Panc1 (cell line): ENCODE data around the gene NECTIN1.

ENCODE experiments used
- CTCF ChIP-seq: fragments of 450-650 bp; IDR thresholded peaks from 2 replicates; pipeline ENCODE4 v1.5.1; 2017; ENCODE audit warnings: mild to moderate bottlenecking
- POLR2AphosphoS5 ChIP-seq: IDR thresholded peaks from 2 replicates; pipeline ENCODE4 v1.6.1; 2012; ENCODE audit warnings: mild to moderate bottlenecking, low read depth, low read length, moderate library complexity
- REST ChIP-seq, 2 experiments: IDR thresholded peaks; 2 replicates each; pipeline ENCODE4 v1.6.1; 2011 to 2012; ENCODE audit warnings: low read depth in 2 of 2, control low read depth in 1 of 2, low read length in 1 of 2, mild to moderate bottlenecking in 1 of 2, moderate library complexity in 1 of 2; ENCODE audit not compliant: insufficient read depth in 1 of 2
- SIN3A ChIP-seq: IDR thresholded peaks from 2 replicates; pipeline ENCODE4 v1.6.1; 2012; ENCODE audit warnings: low read depth, mild to moderate bottlenecking, low read length, moderate library complexity, borderline replicate concordance; ENCODE audit not compliant: insufficient read depth
- TCF7L2 ChIP-seq: IDR thresholded peaks from 2 replicates; pipeline ENCODE4 v1.6.1; 2011; ENCODE audit warnings: mild to moderate bottlenecking, low read depth, low read length, inconsistent platforms

- no peak for TF ChIP-seq CTCF
- TF ChIP-seq POLR2AphosphoS5 = no peak
- no peak for TF ChIP-seq SIN3A
- no peak for TF ChIP-seq REST (IDR thresholded peaks at IDR 0.05; ENCODE audit: insufficient read depth in 1 of 2, low read depth in 2 of 2, low read length in 1 of 2)
- TF ChIP-seq TCF7L2 = no peak
These were observed 16.1 kb upstream of the NECTIN1 start for GRCh38 chr11:119745112-119745511.
